ENCODE results near the gene LIMK2.
A peak's percentile ranks its signal among the peaks of the same experiment; 100 is the strongest.
"Not testable (repeated sequence)": the region's sequence is repeated elsewhere in the genome, so short reads cannot be mapped to it uniquely, and the experiment has no call there.

Gene LIMK2

DNA sequence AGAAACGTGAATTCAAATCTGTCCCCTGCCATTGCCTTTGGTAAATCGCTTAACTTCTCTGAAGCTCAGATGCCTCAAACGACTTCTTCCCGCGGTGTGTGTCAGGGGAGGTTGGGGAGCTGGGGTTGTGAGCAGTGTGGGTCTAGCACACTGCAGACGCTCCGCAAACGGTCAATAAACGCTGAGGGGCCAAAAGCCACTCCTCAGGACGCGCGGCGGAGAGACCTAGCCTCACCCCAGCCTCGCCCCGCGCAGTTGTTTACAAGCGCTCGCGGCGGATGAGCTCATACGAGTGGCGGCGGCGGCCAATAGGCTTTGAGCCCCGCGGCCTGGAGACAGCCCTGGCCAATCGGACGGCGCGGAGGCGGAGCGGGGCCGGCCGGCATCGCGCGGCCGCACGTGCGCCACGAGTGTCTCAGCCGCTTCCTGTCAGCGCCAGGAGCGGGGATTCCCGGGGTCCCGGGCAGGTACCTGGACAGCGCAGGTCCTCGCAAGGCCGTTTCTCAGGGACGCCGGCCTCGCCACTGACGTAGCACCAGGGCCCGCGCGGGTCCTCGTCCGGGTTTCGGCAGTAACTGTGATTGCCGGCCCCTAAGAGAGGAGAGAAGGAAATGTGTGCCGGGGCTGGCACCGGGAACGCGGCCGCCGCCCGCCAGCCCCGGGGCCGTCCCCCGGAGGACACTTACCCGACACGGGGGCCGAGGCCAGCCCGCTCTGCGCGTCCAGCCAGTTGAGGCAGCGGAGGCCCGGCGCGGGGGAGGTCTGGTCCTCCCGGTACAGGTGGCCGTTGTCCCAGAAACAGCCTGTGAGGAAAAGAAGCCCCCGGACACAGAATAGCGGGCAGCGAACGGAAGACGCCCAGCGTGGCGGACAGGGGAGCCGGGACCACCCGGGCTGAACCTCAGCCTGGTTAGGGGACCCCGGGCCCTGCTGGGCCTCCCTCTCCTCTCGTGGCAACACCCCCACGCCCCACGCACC, 78.7 kb downstream of the LIMK2 start:
- DNase-seq (ENCODE audit: low read depth in 2 of 2), result peak; percentile 92 to 95

- no peak for DNase-seq (ENCODE audit: low read depth in 2 of 2)
Observed at GRCh38 chr22:31291481-31292235, 79.6 kb downstream of the LIMK2 start.

DNA sequence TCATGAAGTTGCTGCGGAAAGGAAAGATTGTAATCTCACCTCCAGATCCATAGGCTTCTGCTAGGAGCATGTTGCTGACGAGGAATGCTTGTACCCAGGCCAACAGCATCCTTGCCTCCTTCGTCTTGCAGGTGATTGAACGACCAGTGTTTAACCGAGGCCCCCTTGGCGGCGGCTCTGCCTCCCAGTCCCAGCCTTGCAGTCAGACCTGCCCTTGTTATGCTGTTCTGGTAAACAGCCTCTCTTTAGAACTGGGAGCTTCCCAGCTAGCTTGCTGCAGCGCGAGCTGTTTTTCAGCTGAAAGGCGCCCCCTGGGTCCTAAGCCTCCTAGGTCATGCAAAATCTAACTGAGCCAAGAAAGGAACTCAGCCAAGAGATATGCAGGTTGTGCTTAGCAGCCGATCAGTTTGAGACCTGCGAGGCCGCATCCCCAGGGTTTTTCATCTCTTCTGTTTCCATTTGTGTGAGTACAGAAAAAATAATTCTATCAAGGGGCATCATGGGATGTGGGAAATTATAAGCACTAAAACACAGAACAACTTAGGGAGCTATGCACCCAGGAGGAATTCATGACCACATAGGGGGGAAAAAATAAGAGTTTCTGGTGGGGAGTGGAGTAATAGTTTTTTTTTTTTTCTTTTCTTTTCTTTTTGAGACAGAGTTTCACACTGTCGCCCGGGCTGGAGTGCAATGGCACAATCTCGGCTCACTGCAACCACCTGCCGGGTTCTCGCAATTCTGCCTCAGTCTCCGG, 80.3 kb downstream of the LIMK2 start, which contains the start of gene PIK3IP1:
TSS of gene PIK3IP1 (minus strand) at position 253 of the 754 bp plus-strand sequence. CDS start at position 109, 144 bp downstream.
- DNase-seq (ENCODE audit: low read depth in 2 of 2), result peak; percentile 72 to 74

DNA sequence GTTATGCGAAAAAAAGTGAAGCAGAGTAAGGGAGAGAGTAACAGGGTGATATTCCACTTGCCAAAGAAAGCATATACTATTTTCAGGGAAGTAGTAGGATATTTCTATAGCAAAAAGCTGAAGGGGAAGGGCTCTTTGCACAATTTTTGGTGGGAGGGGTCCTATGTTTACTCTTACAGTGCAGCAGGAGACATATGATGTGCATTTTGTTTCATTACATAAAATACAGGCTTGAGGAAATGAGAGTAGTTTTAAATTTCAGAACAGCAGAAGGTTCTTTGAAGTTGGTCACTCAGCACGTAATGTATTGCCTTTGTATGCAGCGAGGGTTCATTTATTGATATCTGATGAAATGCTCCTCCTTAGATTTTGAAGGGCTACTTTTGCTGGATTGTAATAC, 83.3 kb downstream of the LIMK2 start:
- DNase-seq (ENCODE audit: low read depth in 2 of 2), result no peak

- no peak for DNase-seq (ENCODE audit: low read depth in 2 of 2)
Observed at GRCh38 chr22:31295831-31296657, 83.9 kb downstream of the LIMK2 start.

- DNase-seq (ENCODE audit: low read depth in 2 of 2), result no peak
Observed at GRCh38 chr22:31300896-31301295, 88.8 kb downstream of the LIMK2 start.

DNA sequence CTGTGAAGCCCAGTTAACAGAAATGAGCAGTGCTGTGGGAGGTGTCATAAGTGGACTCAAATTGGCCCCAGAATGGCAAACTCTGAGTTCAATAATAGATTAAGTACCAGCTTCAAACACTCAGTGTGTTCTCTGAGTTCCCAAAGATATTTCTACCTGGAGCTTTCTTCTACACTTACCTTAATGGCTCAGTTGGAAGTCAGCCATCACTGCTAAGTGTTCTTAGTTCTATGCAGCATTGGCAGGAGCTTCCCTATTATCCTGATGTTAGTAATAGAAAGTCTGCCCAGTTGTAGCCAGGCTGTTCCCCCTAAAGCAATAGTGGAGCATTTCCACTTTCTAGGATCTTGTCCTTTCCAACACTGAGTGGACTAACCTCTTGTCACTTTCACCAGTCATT, 89.9 kb downstream of the LIMK2 start:
- no peak for DNase-seq (ENCODE audit: low read depth in 2 of 2)

GRCh38 chr22:31302537-31302936, 90.4 kb downstream of the LIMK2 start:
- DNase-seq (ENCODE audit: low read depth in 2 of 2), result no peak

DNA sequence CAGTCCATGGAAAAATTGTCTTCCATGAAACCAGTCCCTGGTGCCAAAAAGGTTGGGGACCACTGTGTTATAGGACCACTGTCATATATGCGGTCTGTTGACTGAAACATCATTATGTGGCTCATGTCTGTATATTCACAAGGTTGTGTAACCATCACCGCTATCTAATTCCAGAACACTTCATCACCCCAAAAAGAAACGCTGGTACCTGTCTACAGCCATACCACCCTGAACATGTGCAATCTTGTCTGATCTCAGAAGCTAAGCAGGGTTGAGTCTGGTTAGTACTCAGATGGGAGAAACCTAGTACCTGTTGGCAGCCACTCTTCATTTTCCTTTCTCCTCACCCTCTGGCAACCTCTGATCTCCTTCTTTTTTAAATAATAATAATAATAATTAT, 93.1 kb downstream of the LIMK2 start:
- no peak for DNase-seq (ENCODE audit: low read depth in 2 of 2)

GRCh38 chr22:31308181-31308580, 96.1 kb downstream of the LIMK2 start:
- DNase-seq (ENCODE audit: low read depth in 2 of 2), result no peak

DNA sequence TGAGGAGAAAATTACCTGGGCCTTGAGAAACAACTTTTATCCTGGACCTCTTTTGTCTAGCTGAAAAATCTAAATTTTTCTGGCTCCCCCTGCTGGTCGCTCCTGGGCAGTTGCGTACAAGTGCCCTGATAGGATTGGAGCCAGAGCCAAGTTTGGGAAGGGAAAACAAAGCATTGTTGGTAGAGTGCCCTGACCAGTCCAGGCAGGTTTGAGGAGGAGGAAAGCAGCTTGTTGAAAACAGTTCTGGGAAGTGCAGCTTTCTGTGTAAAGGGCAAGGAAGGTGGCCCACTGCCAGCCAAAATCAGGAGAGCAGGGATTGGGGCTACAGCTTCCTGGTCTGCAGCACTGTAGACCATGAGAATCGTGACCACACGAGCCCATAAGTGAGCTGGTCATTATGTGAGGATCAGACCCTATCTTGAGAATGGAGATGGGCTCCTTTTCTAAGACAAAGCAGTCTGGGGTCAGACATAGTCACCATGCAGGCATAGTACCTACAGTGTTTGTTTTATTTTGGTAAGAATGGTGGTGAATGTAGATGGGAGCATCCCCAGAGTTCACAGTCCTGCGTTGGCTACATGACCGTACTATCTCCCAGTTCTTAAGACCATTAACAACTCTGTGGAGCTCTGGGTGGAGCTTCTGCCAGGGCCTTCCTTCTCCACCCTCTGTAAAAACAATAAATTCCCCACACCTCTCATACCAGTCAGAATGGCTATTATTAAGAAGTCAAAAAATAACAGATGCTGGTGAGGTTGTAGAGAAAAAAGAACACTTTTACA, 101.5 kb downstream of the LIMK2 start:
- DNase-seq (ENCODE audit: low read depth in 2 of 2), result peak in 1 of 2 donors; percentile 24

GRCh38 chr22:31314220-31314619, 102.1 kb downstream of the LIMK2 start:
- not testable (repeated sequence) for DNase-seq (ENCODE audit: low read depth in 2 of 2)

DNA sequence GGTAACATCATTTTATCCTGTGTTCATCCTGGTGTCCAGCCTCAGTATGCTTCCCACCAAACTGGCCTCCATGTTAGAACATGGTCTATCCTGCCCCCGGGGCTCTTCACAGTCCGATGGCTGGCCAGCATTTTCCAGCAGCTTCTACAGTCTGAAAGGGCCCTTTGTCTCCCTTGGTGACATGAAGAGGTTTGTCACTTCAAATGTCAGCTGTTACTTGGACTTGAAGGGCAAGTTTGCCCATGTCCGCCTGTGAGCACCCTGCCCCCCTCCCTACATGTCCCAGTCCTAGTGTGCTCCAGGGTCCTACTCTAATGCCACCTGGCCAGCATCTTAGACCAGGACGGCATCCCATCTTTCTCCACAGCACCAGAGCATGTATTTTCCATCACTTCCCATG, 109.3 kb downstream of the LIMK2 start:
- no peak for DNase-seq (ENCODE audit: low read depth in 2 of 2)

GRCh38 chr22:31323578-31324550, 111.8 kb downstream of the LIMK2 start:
- no peak for DNase-seq (ENCODE audit: low read depth in 2 of 2)

- DNase-seq (ENCODE audit: low read depth in 2 of 2), result no peak
Observed at GRCh38 chr22:31326877-31327276, 114.8 kb downstream of the LIMK2 start.

DNA sequence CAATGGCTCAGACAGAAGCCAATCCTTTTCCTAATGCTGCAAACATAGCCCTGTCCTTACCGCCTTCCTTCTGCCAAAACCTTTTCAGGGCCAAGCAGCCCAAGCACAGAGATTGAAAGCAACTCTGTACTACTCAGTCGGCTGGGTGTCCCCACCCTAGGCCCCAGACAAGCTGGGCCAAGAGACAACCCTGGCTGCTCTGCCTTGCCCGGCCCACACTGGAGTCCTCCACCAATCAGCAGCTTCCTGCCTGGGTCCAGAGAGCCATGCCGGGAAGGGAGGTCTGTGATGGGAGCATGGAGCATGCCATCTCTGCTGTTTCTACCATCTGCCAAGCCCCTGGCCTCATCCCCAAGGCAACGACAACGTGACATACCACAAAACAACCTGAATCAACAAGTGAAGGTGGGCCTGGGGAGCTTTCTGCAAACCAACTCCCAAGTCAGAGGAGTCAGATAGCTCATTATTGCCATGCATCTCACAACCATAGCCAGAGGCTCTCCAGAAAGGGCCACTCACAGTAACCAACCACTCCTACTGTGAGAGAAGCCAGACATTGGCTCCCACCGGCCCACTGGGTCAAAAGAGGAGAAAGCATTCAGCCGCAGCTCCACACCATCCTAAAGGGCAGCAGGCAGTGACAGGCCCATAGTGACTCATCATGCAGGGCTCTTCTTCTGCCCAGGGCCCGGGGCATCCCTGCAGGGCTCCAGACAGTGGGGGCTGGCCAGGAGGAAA, 115.9 kb downstream of the LIMK2 start:
- DNase-seq (ENCODE audit: low read depth in 2 of 2), result no peak

- no peak for DNase-seq (ENCODE audit: low read depth in 2 of 2)
Observed at GRCh38 chr22:31328544-31328960, 116.5 kb downstream of the LIMK2 start.

GRCh38 chr22:31329029-31329428, 116.9 kb downstream of the LIMK2 start:
- no peak for DNase-seq (ENCODE audit: low read depth in 2 of 2)

Measured in stimulated activated CD8-positive, alpha-beta memory T cell treated with anti-CD3 and anti-CD28 coated beads, Interleukin-15, amount 100 ng/mL, for 48 hours (primary cell).